22Rv1 (cell line): ENCODE results near the gene WASHC4.

Experiments
- CTCF ChIP-seq: fragments of 450-650 bp; IDR thresholded peaks from 2 replicates; pipeline ENCODE4 v1.5.1; 2017; ENCODE audit warnings: mild to moderate bottlenecking
- ZFX ChIP-seq: fragments of 450-650 bp; IDR thresholded peaks from 2 replicates; pipeline ENCODE4 v1.6.1; 2017; ENCODE audit warnings: antibody characterized with exemption, borderline replicate concordance

- TF ChIP-seq CTCF = no peak
- TF ChIP-seq ZFX = no peak
These were observed 31.4 kb upstream of the WASHC4 start for GRCh38 chr12:105076098-105076497.
